Endothelial cell of umbilical vein (primary cell): ENCODE measurements around the gene LRP1B.

Experiments
- GATA2 ChIP-seq: IDR thresholded peaks from 2 replicates; pipeline ENCODE4 v1.7.0; 2011; ENCODE audit warnings: low read depth, mild to moderate bottlenecking, moderate library complexity, mixed read lengths, low read length; ENCODE audit not compliant: insufficient read length, insufficient read depth
- POLR2A ChIP-seq: IDR thresholded peaks from 2 replicates; pipeline ENCODE4 v1.6.1; 2012; ENCODE audit warnings: low read depth, mild to moderate bottlenecking, control low read depth, low read length
- TF ChIP-seq, protein P1 (sequence below), 2 donors: IDR thresholded peaks; 1 replicate in 1 of 2; 2 replicates in 1 of 2; pipeline ENCODE4 v1.5.1; 2011; ENCODE audit warnings: low read length in 2 of 2, mild to moderate bottlenecking in 2 of 2, moderate library complexity in 2 of 2, control low read depth in 1 of 2, inconsistent platforms in 1 of 2, low read depth in 1 of 2; ENCODE audit not compliant: insufficient read depth in 1 of 2; ENCODE audit errors: extremely low read depth in 1 of 2

DNA sequence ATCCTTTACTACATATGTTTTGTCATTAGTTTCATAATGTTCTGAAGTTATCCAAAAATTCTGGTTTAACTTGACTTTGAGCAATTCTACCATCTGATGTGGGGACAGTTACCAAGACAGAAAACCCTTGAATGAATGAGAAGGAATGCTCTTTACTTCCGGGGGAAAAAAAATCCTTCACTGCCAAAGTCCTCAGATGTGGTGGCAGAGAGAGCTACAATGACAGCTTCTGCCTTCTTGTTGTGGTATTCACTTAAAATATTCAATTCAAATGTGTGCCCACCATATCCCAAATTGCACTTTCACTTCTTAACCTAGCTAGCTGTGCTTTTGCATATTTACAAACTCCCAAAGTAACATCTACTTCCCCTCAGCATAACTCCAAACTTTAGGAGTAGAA lies 1818.9 kb downstream of the LRP1B start:
- TF ChIP-seq POLR2A = no peak
- TF ChIP-seq, protein P1, sequence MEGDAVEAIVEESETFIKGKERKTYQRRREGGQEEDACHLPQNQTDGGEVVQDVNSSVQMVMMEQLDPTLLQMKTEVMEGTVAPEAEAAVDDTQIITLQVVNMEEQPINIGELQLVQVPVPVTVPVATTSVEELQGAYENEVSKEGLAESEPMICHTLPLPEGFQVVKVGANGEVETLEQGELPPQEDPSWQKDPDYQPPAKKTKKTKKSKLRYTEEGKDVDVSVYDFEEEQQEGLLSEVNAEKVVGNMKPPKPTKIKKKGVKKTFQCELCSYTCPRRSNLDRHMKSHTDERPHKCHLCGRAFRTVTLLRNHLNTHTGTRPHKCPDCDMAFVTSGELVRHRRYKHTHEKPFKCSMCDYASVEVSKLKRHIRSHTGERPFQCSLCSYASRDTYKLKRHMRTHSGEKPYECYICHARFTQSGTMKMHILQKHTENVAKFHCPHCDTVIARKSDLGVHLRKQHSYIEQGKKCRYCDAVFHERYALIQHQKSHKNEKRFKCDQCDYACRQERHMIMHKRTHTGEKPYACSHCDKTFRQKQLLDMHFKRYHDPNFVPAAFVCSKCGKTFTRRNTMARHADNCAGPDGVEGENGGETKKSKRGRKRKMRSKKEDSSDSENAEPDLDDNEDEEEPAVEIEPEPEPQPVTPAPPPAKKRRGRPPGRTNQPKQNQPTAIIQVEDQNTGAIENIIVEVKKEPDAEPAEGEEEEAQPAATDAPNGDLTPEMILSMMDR (IDR thresholded peaks at IDR 0.05; ENCODE audit: extremely low read depth in 1 of 2, insufficient read depth in 1 of 2, low read depth in 1 of 2, low read length in 2 of 2) = no peak
- no peak for TF ChIP-seq GATA2
